Suppressor macrophage treated with lipopolysaccharide for 1 hour (primary cell): Measurements from ENCODE around the gene FADD.
A peak's percentile ranks its signal among the peaks of the same experiment; 100 is the strongest.
"Not testable (repeated sequence)": the region's sequence is repeated elsewhere in the genome, so short reads cannot be mapped to it uniquely, and the experiment has no call there.

Experiments
- DNase-seq, 3 donors: peaks; one replicate each; pipeline ENCODE4 v3.0.0-alpha.2; 2020 to 2022

The FADD gene

DNA sequence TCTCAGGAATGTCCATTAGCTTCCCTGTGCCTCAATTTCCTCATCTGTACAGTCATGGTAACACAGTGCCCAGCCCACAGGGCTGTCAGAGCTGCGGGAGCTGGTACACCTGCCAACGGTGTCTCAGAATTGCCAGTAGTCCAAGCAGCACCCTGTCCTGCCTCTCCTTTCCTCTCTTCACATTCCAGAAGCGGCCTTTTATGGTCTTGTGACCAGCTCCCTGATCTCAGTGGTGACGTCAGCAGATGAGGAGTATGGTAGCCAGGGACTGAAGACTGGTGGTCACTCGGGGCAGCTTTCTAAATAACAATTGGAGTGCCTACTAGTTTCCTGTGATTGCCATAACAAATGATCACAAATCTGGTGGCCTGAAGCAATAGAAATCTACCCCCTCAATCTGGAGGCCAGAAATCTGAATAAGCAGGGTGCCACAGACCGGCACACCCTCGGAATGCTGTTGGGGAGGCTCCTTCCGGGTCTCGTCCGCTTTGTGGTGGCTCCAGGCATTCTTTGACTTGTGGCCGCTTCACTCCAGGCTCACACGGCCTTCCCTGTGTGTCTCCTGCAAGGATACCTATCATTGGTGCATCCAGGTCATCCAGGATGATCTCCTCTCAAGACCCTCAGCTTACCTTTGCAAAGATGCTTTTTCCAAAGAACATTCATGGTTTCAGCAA, 2.1 kb downstream of the FADD start:
- DNase-seq, result no peak

DNA sequence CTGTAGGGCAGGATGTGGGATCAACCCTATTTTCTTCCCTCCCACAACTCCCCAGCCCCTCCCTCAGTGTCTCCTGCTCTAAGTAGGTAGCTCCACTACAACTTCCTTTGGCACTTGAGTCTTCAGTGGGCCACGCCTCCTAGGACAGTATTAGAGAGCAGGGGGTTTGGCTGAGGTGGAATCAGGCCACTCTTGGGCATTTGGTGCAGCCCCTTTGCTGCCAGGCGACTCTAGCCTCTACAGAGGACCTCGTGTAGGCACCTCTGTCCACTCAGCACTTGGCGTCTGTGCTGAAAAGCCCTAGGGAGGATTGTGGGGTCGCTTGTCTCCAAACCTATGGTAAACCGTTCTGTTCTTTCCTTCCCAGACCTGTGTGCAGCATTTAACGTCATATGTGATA, 2.7 kb downstream of the FADD start:
- no peak for DNase-seq

DNA sequence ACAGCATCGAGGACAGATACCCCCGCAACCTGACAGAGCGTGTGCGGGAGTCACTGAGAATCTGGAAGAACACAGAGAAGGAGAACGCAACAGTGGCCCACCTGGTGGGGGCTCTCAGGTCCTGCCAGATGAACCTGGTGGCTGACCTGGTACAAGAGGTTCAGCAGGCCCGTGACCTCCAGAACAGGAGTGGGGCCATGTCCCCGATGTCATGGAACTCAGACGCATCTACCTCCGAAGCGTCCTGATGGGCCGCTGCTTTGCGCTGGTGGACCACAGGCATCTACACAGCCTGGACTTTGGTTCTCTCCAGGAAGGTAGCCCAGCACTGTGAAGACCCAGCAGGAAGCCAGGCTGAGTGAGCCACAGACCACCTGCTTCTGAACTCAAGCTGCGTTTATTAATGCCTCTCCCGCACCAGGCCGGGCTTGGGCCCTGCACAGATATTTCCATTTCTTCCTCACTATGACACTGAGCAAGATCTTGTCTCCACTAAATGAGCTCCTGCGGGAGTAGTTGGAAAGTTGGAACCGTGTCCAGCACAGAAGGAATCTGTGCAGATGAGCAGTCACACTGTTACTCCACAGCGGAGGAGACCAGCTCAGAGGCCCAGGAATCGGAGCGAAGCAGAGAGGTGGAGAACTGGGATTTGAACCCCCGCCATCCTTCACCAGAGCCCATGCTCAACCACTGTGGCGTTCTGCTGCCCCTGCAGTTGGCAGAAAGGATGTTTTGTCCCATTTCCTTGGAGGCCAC, 3.3 kb downstream of the FADD start:
- DNase-seq, result no peak

DNA sequence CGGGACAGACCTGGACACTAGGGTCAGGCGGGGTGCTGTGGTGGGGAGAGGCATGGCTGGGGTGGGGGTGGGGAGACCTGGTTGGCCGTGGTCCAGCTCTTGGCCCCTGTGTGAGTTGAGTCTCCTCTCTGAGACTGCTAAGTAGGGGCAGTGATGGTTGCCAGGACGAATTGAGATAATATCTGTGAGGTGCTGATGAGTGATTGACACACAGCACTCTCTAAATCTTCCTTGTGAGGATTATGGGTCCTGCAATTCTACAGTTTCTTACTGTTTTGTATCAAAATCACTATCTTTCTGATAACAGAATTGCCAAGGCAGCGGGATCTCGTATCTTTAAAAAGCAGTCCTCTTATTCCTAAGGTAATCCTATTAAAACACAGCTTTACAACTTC, 3.9 kb downstream of the FADD start:
- no peak for DNase-seq

DNA sequence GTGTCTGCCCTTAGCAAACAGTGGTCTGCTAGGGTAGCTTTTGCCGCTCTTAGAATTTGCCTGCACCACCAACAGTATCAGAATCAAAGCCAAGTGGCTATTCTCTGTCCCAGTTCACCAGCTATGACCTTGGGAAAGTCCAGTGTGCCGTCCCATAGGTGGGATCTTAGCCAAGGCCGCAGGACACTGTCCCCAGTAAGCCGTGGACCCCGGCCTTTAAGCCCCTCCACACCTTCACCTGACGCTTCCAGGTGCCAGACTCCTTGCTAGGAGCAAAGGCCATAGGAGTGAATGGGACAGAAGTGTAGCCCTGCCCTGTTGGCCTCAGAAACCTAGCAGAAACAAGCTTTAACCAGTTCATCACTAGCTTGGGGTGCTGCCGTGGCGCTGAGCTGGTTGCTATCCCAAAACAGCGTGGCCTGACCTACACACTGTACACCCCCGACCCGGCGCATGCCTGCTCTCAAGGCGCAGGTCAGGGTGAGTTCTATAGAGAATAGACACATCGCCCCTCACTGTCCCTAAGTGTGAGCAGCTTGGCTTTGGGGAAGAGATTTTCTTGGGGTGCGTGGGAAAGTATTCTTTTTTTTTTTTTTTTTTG, 4.5 kb downstream of the FADD start:
- no peak for DNase-seq

DNA sequence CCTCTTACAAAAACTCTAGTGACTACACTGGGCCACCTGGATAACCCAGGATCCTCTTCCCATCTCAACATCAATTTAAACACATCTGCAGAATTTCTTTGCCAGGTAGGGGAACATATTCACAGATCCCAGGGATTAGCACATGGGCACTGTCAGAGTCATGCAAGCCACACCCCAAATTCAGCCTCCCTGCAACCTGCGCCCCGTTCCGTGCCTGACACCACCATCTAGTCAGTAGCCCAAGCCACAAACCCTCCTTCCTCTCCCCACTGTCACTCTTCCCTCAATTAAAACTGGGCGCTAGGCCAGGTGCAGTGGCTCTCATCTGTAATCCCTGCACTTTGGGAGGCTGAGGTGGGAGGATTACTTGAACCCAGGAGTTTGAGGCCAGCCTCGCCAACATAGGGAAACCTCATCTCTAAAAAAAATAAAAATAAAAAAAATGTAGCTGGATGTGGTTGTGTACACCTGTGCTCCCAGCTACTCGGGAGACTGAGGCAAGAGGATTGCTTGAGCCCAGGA, 6.4 kb downstream of the FADD start:
- no peak for DNase-seq

DNA sequence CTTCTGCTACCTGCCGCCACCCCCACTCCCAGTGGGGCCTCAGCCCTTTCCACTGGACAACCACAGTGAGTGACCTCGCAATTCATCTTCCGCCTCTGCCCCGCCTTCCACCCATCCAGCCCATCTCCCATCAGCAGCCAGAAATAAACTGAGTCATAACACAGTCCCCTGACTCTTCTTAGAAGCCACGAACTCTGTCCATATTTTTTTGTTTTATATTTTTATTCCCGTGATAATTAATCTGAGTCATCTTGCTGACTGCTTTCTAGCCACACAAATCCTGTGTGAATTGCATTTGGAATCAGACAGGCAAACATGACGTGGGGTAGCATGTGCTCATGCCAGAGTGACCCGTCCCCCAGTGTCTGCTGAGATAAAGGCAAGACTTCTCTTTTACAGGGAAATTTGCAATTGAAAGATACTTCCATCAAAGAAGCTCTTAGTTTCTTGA, 7.0 kb downstream of the FADD start:
- no peak for DNase-seq

DNA sequence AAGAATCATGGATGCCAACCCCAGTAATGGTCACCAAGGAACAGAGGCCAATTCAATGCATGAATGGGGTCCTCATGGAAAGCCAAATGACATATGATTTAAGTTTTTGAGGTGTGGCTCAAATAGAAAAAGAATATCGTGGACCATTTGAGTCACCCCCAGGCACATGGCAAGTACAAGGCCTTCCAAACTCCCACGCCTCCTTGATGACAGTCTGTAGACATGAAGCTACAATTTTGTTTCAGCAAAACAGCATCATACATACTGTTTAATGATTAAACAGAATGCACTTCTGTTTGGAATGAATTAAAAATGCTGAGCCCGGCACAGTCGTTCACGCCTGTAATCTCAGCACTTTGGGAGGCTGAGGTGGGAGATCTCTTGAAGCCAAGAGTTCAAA, 7.4 kb downstream of the FADD start:
- DNase-seq, result no peak

DNA sequence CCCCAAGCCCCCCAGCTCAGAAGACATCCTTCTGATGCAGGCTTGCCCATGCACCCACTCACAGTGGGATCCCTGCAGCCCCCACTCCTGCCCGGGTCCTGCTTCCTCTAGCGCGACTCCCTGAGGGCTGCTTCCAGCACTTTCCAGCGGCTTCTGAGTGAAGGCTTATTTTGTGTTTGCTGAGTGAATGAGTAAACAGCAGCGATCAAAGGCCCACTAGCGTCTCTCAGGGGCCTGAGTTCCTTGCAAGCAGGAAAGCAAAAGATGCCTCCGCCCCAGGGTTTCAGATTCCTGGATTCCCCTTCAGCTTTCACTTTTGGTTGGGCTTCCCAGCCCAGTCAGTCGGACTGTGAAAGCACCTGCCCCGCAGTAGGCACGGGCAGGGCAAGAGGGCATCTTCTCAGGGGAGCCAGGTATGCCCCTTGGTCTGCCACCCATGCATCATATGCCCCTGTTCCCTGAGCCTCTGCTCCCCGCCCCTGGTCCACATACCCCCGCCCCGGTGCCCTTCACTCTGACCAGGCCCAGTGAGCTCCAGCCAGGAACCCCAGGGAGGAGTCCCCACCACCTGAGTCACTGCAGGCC, 9.2 kb downstream of the FADD start:
- DNase-seq, result no peak

DNA sequence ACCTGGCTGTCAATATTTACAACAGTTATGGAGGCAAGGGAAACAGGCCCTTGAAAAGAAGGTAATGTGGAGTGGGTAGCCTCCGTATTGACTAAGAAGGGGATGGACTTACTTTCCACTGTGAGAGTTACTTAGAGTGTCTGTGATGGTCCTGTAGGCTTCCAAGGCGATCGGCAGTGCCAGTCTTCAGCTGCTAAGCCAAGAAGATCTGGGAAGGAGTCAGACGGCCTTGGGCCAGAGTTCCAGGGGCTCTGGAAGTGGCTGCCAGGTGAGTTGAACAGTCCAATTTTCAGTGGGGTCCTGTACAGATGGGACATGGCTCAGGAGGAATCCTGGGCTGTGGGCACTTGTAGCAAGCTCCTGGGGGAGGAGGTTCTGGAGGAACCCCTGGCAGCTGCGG, 14.3 kb downstream of the FADD start:
- DNase-seq, result not testable (repeated sequence)

DNA sequence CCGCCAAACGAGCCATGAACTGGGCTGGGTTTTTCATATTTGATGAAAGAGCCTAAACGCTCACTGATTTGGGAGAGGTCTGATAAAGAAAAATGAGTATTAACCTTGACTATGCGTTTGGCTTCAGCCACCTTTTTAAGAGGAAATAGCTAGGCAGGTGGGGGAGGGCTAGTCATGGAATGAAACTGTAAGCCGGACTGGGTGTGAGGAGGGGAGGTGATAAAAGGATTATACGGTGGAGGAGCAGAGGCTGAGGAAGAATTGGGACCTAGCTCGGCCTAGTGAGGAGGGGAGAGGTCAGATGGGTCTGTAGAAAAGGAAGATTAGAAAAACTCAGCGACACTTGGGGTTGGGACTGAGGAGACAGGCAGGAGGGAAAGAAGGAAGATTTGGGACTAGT, 15.0 kb downstream of the FADD start:
- not testable (repeated sequence) for DNase-seq

DNA sequence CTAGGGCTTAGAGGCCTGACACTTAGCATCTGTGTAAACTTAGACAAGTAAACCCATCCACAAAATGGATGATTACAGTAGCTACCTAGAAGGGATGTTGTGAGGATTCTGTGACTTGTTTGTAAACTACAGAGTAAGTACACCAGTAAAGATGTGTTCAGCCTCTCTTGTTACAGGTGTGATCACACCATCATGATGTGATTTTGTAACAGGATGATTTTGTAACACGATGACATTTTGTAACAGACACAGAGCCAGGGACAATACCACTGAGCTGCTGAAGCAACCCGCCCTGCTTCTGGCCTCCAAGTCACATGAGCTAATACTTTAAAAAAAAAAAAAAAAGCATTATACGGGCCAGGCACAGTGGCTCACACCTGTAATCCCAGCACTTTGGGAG, 17.0 kb downstream of the FADD start:
- no peak for DNase-seq

DNA sequence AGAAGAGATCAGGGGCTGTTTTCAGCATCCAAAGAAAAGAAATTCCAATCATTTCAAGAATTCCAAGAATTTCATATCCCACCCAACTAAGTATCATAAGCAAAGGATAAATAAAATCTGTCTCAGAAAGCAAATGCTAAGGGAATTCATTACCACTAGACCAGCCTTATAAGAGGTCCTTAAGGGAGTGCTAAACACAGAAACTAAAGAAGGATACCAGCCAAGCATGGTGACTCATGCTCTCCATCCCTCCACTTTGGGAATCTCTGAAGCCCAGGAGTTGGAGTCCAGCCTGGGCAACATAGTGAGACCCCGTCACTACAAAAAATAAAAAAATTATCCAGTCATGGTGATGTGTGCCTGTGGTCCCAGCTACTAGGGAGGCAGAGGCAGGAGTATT, 17.8 kb downstream of the FADD start:
- DNase-seq, result no peak

DNA sequence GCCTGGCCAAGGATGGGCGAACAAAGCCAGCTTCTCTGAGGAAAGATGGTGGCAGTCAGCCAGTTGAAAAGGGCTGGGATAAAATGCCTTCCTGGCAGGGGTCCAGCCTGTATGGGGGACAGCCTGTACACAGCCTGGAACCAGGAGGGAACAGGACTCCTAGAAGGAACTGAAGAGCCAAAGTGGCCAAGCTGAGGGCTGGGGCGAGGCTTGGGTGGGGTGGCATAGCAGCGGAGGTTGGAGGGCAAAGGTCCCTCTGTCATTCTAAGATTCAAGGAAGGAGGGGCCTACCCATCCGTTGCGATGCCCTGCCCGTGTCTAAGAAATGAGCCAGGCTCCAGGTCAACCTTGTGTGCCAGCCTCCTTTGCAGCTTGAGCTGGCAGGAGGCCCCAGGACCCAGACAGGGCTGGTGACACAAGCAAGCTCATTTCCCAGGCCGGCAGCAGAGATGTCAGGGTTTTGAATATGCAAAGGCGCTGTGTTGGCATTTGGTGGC, 22.6 kb downstream of the FADD start:
- DNase-seq, result no peak

DNA sequence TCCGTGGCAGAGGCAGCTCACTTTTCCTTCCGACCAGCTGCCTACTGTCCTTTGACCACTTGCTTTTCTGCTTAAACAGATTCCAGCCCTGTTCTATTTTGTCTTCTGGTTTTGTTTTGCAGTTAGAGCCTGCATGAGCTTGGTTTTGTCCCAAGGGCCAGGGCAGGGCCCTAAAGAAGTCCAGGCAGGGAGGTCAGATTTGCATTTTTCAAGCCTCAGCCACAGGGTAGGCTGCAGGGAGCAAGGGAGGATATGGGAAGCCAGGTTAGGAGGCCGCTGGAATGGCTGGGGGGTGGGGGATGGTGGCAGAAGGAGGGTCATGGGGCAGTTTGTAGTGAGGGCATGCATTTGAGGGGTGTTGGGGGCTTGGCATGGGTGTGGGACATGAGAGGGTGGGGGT, 23.1 kb downstream of the FADD start:
- DNase-seq, result no peak

DNA sequence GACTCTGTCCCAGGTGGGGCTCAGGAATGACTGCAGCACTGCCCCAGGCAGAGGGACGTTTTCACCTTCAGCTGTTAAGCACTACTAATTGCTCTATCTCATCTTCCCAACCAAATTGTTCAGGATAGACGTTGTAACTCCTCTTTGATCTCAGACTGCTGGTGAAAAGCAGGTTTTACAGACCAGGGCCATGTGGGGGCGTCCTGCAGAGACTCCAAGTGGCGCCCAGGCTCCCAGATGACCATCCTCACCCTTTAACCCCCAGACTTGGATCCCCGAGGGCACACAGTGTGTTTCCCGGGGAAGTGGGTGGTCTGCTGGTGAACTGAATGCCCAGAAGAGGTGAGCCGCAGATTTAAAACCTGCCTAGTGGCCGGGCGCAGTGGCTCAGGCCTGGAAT, 23.9 kb downstream of the FADD start:
- peak in 2 of 3 donors; percentile 23 to 41 for DNase-seq

DNA sequence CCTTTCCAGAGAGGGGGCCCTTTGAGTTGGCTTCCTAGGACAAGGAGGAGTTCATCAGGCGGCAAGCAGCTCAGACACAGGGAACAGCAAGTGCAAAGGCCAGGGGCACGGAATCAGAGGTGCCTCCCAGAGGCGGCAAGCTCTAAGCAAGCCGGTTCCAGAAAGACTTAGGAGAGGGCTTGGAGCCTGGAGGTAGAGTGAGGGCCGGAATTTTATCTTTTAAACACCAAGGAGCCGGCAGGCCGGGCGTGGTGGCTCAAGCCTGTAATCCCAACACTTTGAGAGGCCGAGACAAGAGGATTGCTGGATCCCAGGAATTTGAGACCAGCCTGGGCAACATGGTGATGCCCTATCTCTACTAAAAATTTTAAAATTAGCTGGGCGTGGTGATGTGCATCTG, 26.6 kb downstream of the FADD start:
- no peak for DNase-seq

DNA sequence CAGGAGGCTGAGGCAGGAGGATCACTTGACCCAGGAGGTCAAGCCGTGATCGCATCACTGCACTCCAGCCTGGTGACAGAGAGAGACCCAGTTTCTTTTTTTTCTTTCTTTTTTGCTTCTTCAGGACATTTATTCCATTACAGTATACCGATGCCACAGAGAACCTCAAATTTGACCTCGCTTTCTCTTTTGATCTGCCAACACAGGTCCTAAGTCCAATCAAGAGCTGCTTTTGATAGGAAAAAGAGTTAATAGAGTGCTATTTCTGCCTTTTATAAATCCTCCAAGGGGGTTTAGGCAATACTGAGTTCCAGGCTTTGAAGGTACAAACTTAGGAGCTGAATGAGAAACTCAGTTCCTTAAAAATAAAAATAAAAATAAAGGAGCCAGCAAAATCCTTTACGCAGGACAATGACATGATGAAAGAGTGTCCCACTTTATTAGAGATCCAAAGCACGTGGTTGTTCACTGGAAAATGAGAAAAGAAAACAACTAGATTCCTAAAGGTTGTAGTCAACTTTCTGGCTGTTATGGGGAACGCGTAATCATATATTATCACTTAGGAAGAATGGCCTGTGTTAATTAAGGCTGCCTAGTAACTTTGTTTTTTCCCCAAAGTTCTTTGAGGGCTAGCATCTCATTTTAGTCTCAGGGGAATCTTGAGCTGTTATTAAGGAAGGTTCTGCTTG, 27.2 kb downstream of the FADD start:
- DNase-seq, result no peak

DNA sequence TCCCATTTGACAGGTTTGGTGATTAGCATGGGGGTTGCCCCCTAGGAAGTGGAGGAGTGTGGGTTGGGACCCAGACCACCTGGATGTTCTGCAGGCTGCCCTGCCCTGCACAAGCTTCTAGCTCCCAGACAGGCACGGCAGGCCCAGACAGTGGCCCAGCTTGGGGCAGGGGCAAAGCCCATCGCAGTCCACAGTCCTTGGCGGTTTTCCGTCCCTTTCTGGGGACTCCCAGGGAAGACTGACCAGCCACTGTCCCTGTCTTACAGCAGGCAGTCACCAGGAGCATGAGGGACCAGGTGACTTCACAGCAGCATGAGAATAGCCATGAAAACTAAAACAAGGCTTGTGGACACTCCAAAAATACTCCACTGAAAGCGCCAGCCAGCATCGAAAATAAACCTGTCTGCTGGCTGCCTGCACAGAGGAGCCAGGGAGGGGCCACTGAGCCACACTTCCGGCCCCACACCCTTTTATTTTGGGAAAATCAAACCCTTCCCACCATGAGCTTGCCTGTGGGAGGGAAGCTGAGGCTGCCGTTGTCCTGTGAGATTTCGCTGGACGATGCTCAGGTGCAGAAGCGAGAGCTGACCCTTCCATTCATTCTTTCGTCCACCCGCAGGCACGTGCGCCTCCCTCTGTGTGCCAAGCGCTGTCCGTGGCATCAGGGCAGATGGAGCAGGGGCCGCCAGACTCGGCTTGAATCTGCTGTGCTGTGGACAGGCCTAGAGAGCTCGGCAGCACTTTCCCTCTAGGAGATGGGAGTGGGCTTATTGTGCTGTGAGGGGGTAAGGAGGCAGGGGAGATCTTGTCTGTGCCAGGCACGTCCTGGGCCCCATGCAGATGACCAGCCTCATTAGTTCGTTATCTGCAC, 28.0 kb downstream of the FADD start:
- no peak for DNase-seq

DNA sequence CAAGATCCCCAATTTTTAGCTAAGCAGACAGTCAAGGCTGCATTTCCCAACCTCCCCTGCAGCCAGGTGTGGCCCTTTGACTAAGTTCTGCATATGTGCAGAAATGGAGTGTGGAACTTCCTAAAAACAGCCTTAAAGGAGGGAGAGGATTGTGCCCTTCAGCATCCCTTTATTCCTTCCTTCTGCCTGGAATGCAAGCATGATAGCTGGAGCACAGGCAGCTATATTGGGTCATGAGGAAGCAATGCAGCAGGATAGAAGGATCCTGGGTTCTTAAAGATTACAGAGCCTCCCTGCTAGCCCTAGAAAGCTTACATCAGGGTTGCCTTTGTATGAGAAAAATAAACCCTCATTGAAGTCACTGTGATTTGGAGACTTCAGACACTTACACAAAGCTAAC, 29.9 kb downstream of the FADD start:
- DNase-seq, result no peak

DNA sequence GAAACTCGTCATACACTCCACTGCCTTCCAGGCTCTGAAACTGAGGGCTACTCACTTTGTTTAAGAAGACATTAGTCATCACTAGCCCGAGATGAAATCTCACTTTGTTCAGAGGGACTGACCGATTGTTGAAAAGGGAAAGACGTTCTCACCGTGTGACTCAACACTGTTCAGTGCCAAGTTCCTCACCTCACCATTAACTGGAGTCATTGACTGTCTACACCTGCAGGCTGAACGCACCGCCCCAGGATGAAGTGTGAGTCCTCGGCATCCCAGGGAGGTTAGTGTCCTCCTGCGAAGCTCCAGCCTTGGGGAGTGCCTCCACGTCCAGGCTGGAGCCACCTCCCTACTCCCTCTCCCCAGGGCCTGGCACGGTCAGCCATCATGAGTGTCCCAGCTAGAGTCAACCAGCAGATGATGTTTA, 30.4 kb downstream of the FADD start:
- DNase-seq, result peak in 2 of 3 donors; percentile 13 to 25

DNA sequence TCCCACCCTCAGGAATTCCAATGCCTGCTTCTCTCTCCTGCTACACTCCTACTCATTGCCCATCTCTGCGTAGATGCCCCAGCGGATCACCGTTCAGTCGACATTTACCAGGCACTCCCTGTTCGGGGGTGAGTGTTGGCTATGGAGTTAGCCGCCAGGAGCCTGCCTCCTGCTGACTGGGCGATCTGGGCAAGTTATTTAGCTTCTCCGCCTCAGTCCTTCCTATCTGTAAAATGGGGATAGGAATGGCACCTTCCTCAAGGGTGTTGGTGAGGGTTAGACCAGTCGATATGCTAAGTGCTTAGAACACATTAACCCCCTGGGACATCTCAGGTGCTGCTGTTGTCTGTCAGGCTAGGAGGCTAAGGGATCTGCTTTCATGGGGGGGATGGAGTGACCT, 30.9 kb downstream of the FADD start:
- no peak for DNase-seq
